ENCODE measurements around the gene TNFRSF4. TPM values are rescaled to one million over a fixed set of nuclear protein-coding genes. Genes with fewer than 3 reads are reported as not detected.

TNFRSF4 gene
- total and polyA plus RNA-seq, 2 of the 8 experiments (the other 6 are each of a cell fraction or from before 2014, with no cell fraction given), result 0.06 TPM; not detected in 1

DNA sequence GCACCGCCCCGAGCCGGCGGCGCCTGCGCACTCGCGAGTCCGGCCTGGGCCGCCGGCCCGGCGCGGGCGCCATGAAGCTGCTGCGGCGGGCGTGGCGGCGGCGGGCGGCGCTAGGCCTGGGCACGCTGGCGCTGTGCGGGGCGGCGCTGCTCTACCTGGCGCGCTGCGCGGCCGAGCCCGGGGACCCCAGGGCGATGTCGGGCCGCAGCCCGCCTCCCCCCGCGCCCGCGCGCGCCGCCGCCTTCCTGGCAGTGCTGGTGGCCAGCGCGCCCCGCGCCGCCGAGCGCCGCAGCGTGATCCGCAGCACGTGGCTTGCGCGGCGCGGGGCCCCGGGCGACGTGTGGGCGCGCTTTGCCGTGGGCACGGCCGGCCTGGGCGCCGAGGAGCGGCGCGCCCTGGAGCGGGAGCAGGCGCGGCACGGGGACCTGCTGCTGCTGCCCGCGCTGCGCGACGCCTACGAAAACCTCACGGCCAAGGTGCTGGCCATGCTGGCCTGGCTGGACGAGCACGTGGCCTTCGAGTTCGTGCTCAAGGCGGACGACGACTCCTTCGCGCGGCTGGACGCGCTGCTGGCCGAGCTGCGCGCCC is 18.3 kb upstream of the TNFRSF4 start, which contains the start of gene B3GALT6:
Gene B3GALT6 (plus strand): TSS at position 30 of the 588 bp plus-strand sequence. CDS start 42 bp downstream, at position 72.
- H3K27me3 ChIP-seq (replicated peaks in 1 of 4; ENCODE audit: control insufficient read depth in 3 of 4, extremely low read depth in 1 of 4, insufficient read depth in 3 of 4, low read length in 3 of 4), result no peaks in the 10 kb centered on the region; a peak in 1 of 7 replicates
- no peak within 1 kb of the TSS for H3K14ac ChIP-seq (ENCODE audit: insufficient read length)
- peaks cover 7% of the 10 kb centered on the region for H3K23me2 ChIP-seq (ENCODE audit: low read depth, low read length)
- H3K4ac ChIP-seq (replicated peaks; ENCODE audit: insufficient read length, low read depth, low read length), result peak within 1 kb of the TSS; percentile 91
- POLR2A ChIA-PET (ENCODE audit: partially characterized antibody), result interaction anchor here (0.6 to 2.3 kb wide), 8 partner anchors 9 to 257 kb away, joined by 3 to 12 read pairs (median 4); partner anchors contain the start of gene C1QTNF12
- no peak within 1 kb of the TSS for H4K5ac ChIP-seq (ENCODE audit: insufficient read length, low read depth, low read length)
- peak within 1 kb of the TSS; percentile 25; the same call in 1 of the 2 replicates for H2AK5ac ChIP-seq (ENCODE audit: low read depth, low read length)
- H3K4me2 ChIP-seq (ENCODE audit: insufficient read depth in 1 of 2, low read depth in 2 of 2, low read length in 2 of 2), result peak within 1 kb of the TSS; percentile 81 to 88
- H3K36me3 ChIP-seq (ENCODE audit: control insufficient read depth in 2 of 4, insufficient read depth in 4 of 4, low read length in 3 of 4), result peaks cover 2 to 22% (median 4%) of the 10 kb centered on the region in 4 experiments; a peak in 4 of 8 replicates
- peaks cover 37% of the 10 kb centered on the region for H3K79me1 ChIP-seq (ENCODE audit: low read depth, low read length)
- peak within 1 kb of the TSS; percentile 15; the same call in 1 of the 2 replicates for H2BK5ac ChIP-seq (ENCODE audit: low read depth, low read length)
- TF ChIP-seq CBX8 (IDR thresholded peaks at IDR 0.05; ENCODE audit: borderline replicate concordance, low read depth, low read length) (no peak), BCL11A (IDR thresholded peaks at IDR 0.05; ENCODE audit: low read depth in 2 of 2, low read length in 2 of 2) (no peak), KDM4A (IDR thresholded peaks at IDR 0.05; ENCODE audit: low read depth, low read length, severe bottlenecking) (peak; percentile 33), RNF2 (IDR thresholded peaks at IDR 0.05; ENCODE audit: borderline replicate concordance, low read depth, low read length, missing control alignments, poor library complexity, severe bottlenecking) (peak; percentile 31), RFX5 (IDR thresholded peaks at IDR 0.05; ENCODE audit: borderline replicate concordance, low read depth, low read length) (no peak)
- TF ChIP-seq, protein P1, sequence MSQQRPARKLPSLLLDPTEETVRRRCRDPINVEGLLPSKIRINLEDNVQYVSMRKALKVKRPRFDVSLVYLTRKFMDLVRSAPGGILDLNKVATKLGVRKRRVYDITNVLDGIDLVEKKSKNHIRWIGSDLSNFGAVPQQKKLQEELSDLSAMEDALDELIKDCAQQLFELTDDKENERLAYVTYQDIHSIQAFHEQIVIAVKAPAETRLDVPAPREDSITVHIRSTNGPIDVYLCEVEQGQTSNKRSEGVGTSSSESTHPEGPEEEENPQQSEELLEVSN (IDR thresholded peaks at IDR 0.05), result peak; percentile 91
- TF ChIP-seq, protein P2, sequence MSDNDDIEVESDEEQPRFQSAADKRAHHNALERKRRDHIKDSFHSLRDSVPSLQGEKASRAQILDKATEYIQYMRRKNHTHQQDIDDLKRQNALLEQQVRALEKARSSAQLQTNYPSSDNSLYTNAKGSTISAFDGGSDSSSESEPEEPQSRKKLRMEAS (IDR thresholded peaks at IDR 0.05), result peak; percentile 97
- peak within 1 kb of the TSS; percentile 86 for H3K27ac ChIP-seq (ENCODE audit: low read depth, low read length)
- DNase-seq (ENCODE audit: low read depth in 1 of 2, low spot score in 2 of 2) (no peak), FAIRE-seq (no peak)
- no peak within 1 kb of the TSS for H4K91ac ChIP-seq (replicated peaks; ENCODE audit: insufficient read length, low read length)
- H3K18ac ChIP-seq (ENCODE audit: extremely low read depth, low read length), result peak within 1 kb of the TSS; percentile 60; the same call in 1 of the 2 replicates
- WGBS, 2 experiments (ENCODE audit: extremely low coverage in 1 of 2, insufficient coverage in 1 of 2, insufficient read length in 1 of 2, insufficient replicate concordance in 2 of 2, low coverage in 1 of 2, low lambda C conversion rate in 2 of 2, missing lambda C conversion rate in 1 of 2), result 22% methylated on average over 76 of the region's 100 CpGs; no CpG with 5 or more reads in 1 of the 2 experiments
- H3K4me3 ChIP-seq (ENCODE audit: extremely low read depth in 1 of 4, insufficient read depth in 2 of 4, low read depth in 3 of 4, low read length in 4 of 4), result peak within 1 kb of the TSS; percentile 86 to 92 (median 90)
- CTCF ChIA-PET (ENCODE audit: partially characterized antibody), result interaction anchor here (0.6 to 1.6 kb wide), 3 partner anchors 24 to 110 kb away, joined by 3 to 6 read pairs (median 3); no protein-coding TSS in a partner anchor
- no peak within 1 kb of the TSS for H3K23ac ChIP-seq (ENCODE audit: insufficient read length)
- H3K79me2 ChIP-seq (ENCODE audit: control insufficient read depth in 1 of 2, insufficient read depth in 2 of 2, low read length in 2 of 2), result peaks cover 6 to 34% of the 10 kb centered on the region in 2 experiments; a peak in 3 of 4 replicates
- H3K9ac ChIP-seq (replicated peaks in 1 of 4; ENCODE audit: extremely low read depth in 1 of 4, low read depth in 3 of 4, low read length in 3 of 4), result peak within 1 kb of the TSS; percentile 58 to 89 (median 80)
- H3K9me3 ChIP-seq (ENCODE audit: insufficient read depth in 2 of 2, low read depth in 1 of 2, low read length in 1 of 2), result peaks cover 0 to 9% of the 10 kb centered on the region in 2 experiments; a peak in 2 of 4 replicates
- peak within 1 kb of the TSS; percentile 30 for H3K56ac ChIP-seq (replicated peaks; ENCODE audit: insufficient read length, low read depth, low read length)
- no peak within 1 kb of the TSS for H2BK20ac ChIP-seq (ENCODE audit: low read length)
- peak within 1 kb of the TSS; percentile 91 for H4K8ac ChIP-seq (ENCODE audit: extremely low read depth, insufficient read depth, low read length)
- peak within 1 kb of the TSS; percentile 17; the same call in 1 of the 2 replicates for H2BK12ac ChIP-seq (ENCODE audit: low read depth, low read length)
- H4K20me1 ChIP-seq (replicated peaks in 1 of 2; ENCODE audit: control insufficient read depth in 1 of 2, insufficient read depth in 2 of 2, low read length in 2 of 2), result peaks cover 1 to 25% of the 10 kb centered on the region in 2 experiments
- no peak within 1 kb of the TSS for H2BK120ac ChIP-seq (replicated peaks; ENCODE audit: low read depth, low read length)
- H3K4me1 ChIP-seq (replicated peaks in 1 of 4; ENCODE audit: control insufficient read depth in 3 of 4, insufficient read depth in 4 of 4, low read length in 3 of 4), result peaks cover 0 to 11% (median under 1%) of the 10 kb centered on the region in 4 experiments; a peak in 4 of 7 replicates
- peak within 1 kb of the TSS; percentile 88; the same call in 1 of the 2 replicates for H2BK15ac ChIP-seq (ENCODE audit: low read length)
- peak within 1 kb of the TSS; percentile 21; the same call in 1 of the 2 replicates for H2AFZ ChIP-seq (ENCODE audit: low read length)
